GM21529 (cell line): ENCODE results near the gene APBB3.
"Not testable (repeated sequence)": the region's sequence is repeated elsewhere in the genome, so short reads cannot be mapped to it uniquely, and the experiment has no call there.

ENCODE experiments used
- ATAC-seq: cut with Tn5 transposase; IDR thresholded peaks from one replicate; pipeline ENCODE4 v1.9.1; 2021; ENCODE audit not compliant: unreplicated experiment

The APBB3 gene

GRCh38 chr5:140564196-140565023, at the start of gene APBB3, which contains the start of gene SLC35A4:
Gene APBB3 (minus strand): TSS chr5:140564598. CDS start chr5:140564245, 353 bp downstream.
Gene SLC35A4 (plus strand): TSS chr5:140564828. CDS start chr5:140567170, 2,342 bp downstream.
- ATAC-seq, result peak; percentile 88

DNA sequence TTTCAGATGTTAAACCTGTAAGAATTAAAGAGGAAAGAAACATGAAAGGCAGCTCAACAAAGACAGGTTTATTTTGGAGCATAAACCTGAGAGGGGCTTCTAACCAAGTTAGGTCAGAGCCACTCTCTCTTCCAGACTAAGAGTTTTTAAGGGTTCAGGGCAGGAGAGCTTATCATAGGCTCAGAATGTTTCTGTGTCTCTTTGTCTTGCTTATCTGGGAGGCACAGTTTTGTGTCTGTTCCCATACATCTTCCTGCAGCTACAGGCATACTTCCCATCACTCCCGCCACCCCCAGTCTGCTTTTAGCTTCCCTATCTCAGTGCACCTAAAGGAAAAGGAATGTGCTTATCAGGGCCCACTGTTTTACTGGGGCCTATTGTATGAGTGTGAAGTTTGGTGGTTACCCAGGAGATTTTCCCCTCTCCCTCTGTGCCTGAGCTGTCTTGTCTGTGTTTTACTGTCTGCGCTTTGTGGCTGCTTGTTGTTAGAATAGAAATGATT, 46.7 kb upstream of the APBB3 start:
- no peak for ATAC-seq

DNA sequence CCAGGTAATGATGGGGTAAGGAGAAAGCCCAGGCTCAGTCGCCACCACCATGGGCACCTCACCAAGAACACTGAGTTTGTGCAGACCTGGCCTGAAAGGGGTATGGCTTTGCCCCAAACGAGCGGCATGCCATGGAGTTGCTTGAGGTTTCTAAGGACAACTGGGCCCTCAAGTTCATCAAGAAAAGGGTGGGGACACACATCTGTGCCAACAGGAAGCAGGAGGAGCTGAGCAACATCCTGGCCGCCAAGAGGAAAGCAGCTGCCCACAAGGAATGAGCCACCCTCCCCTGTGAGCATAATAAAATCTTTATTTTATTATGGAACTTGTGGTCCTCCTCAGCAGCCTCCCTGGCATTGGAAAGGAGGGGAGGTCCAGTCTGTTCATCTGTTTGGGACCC, 44.7 kb upstream of the APBB3 start:
- no peak for ATAC-seq

DNA sequence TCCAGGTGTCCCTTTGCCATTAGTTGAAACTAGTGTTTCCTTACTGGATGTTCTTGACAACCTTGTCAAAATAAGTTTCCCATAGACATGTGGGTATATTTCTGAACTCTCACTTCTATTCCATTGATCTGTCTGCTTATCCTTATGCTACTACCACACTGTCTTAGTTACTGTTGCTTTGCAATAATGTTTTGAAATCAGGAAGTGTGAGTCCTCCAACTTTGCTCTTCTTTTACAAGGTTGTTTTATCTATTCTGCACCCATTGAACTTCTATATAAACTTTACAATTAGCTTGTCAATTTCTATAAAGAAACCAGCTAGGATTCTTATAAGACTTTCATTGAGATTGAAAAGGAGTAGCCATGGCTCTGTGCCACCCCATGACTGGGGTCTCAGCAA, 44.3 kb upstream of the APBB3 start:
- no peak for ATAC-seq

GRCh38 chr5:140607031-140607430, 42.6 kb upstream of the APBB3 start:
- ATAC-seq, result no peak

DNA sequence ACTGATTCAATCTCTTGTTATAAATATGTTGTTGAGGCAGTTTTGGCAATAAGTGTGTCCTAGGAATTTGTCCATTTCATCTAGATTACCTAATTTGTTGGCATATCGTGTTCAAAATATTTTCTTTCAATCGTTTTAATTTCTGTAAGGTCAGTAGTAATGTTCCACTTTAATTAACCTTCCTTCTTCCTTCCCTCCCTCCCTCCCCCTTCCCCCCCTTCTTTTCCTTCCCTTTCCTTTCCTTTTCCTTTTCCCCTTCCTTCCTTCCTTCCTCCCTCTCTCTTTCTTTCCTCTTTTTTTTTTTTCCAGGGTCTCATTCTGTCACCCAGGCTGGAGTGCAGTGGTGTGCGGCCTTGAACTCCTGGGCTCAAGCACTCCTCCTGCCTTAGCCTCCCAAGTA, 41.5 kb upstream of the APBB3 start:
- no peak for ATAC-seq

- no peak for ATAC-seq
These were observed 39.3 kb upstream of the APBB3 start for GRCh38 chr5:140603734-140604133.

DNA sequence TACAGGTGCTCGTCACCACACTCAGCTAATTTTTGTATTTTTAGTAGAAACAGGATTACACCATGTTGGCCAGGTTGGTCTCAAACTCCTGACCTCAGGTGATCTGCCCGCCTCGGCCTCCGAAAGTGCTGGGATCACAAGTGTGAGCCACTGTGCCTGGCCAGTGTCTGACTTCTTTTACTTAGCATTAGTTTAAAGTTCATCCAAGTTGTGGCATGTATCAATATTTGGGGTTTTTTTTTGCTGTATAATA, 39.0 kb upstream of the APBB3 start:
- ATAC-seq, result not testable (repeated sequence)

GRCh38 chr5:140602147-140602546, 37.7 kb upstream of the APBB3 start:
- no peak for ATAC-seq

- ATAC-seq, result no peak
These were observed 35.7 kb upstream of the APBB3 start for GRCh38 chr5:140600096-140600495.

- ATAC-seq, result no peak
These were observed 34.4 kb upstream of the APBB3 start for GRCh38 chr5:140598836-140599235.

- no peak for ATAC-seq
These were observed 31.9 kb upstream of the APBB3 start for GRCh38 chr5:140596321-140596741.

- ATAC-seq, result no peak
These were observed 31.3 kb upstream of the APBB3 start for GRCh38 chr5:140595538-140596300.

DNA sequence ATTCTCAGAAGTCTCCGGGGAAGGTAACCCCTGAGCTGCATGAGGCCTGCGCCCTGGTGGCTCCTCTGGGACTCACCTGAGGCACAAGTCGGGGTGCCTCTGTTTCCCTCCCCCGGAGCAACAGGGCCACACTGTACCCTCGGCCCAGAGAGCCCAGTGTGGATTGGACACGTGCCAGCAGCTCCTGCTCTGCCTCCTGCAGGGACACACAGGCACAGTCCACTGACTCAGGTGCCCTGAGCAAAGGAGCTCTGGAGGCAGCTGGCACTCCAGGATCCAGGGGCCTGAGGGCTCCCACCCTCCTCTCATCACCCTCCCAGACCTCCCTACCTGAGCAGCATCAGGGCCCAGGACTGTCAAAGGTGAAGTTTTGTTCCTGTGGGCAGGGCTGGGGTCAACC, 29.8 kb upstream of the APBB3 start:
- no peak for ATAC-seq

- not testable (repeated sequence) for ATAC-seq
These were observed 28.7 kb upstream of the APBB3 start for GRCh38 chr5:140593070-140593469.

- ATAC-seq, result no peak
These were observed 27.5 kb upstream of the APBB3 start for GRCh38 chr5:140591747-140592372.

DNA sequence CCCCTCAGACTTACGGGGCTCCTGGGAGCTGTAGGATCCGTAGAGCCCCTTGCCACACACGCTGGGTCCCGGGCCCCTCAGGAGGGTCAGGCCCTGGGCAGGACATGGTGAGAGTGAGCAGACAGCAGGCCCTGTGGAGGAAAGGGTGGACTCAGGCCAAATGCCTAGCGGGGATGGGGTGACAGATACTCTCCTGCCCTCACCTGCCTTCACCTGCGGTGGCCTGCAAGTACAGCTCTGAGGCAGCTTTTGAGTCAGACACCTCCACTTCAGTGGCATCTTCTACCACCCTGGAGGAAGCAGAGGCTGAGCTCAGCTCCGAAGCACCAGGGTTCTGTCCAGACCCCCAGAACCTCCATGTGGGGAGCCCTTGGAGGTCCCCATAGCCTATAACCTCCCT, 26.5 kb upstream of the APBB3 start:
- no peak for ATAC-seq

GRCh38 chr5:140588311-140589070, 24.1 kb upstream of the APBB3 start:
- no peak for ATAC-seq

- no peak for ATAC-seq
These were observed 23.1 kb upstream of the APBB3 start for GRCh38 chr5:140587495-140587894.

DNA sequence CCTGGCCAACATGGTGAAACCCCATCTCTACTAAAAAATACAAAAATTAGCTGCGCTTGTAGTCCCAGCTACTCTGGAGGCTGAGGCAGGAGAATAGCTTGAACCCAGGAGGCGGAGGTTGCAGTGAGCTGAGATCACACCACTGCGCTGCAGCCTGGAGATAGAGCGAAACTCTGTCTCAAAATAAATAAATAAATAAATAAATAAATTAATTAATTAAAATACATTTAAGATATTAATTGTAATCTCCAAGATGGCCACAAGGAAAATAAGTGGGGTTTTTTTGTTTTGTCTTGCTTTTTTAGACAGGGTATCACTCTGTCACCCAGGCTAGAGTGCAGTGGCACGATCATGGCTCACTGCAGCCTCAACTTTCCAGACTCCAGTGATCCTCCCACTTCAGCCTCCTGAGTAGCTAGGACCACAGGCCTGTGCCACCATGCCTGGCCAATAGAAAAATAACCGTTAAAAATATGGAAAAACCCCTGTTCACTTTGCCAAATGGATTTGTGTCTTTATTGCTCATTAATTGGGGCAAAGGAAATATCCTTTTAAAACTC, 14.9 kb upstream of the APBB3 start:
- ATAC-seq, result not testable (repeated sequence)

GRCh38 chr5:140576776-140577201, 12.4 kb upstream of the APBB3 start:
- ATAC-seq, result no peak
